ENCODE results near the gene BUB3.

The BUB3 gene

GRCh38 chr10:123140983-123141390 lies 13.2 kb upstream of the BUB3 start:
- DNase-seq (ENCODE audit: low read depth in 3 of 3): no peak

- DNase-seq (ENCODE audit: low read depth in 3 of 3): no peak
Observed at GRCh38 chr10:123141791-123142700, 12.2 kb upstream of the BUB3 start.

- no peak for DNase-seq (ENCODE audit: low read depth in 3 of 3)
Observed at GRCh38 chr10:123142701-123143161, 11.5 kb upstream of the BUB3 start.

- no peak for DNase-seq (ENCODE audit: low read depth in 3 of 3)
Observed at GRCh38 chr10:123143162-123143824, 10.9 kb upstream of the BUB3 start.

- no peak for DNase-seq (ENCODE audit: low read depth in 3 of 3)
Observed at GRCh38 chr10:123143825-123144168, 10.4 kb upstream of the BUB3 start.

- no peak for DNase-seq (ENCODE audit: low read depth in 3 of 3)
Observed at GRCh38 chr10:123144697-123145541, 9.3 kb upstream of the BUB3 start.

GRCh38 chr10:123145542-123146012 lies 8.6 kb upstream of the BUB3 start:
- DNase-seq (ENCODE audit: low read depth in 3 of 3): no peak

- DNase-seq (ENCODE audit: low read depth in 3 of 3): no peak
Observed at GRCh38 chr10:123146013-123146893, 7.9 kb upstream of the BUB3 start.

GRCh38 chr10:123146894-123147634 lies 7.1 kb upstream of the BUB3 start:
- no peak for DNase-seq (ENCODE audit: low read depth in 3 of 3)

- no peak for DNase-seq (ENCODE audit: low read depth in 3 of 3)
Observed at GRCh38 chr10:123147635-123148413, 6.4 kb upstream of the BUB3 start, which contains the start of gene HMX2. TSS of gene HMX2 (plus strand) at chr10:123148136. CDS start at chr10:123148379, 243 bp downstream.

- no peak for DNase-seq (ENCODE audit: low read depth in 3 of 3)
Observed at GRCh38 chr10:123148414-123149161, 5.6 kb upstream of the BUB3 start.

- DNase-seq (ENCODE audit: low read depth in 3 of 3): no peak
Observed at GRCh38 chr10:123149162-123149567, 5.0 kb upstream of the BUB3 start.

GRCh38 chr10:123149568-123150270 lies 4.5 kb upstream of the BUB3 start:
- DNase-seq (ENCODE audit: low read depth in 3 of 3): no peak

GRCh38 chr10:123150271-123150985 lies 3.8 kb upstream of the BUB3 start:
- no peak for DNase-seq (ENCODE audit: low read depth in 3 of 3)

- no peak for DNase-seq (ENCODE audit: low read depth in 3 of 3)
Observed at GRCh38 chr10:123150986-123151736, 3.0 kb upstream of the BUB3 start.

- no peak for DNase-seq (ENCODE audit: low read depth in 3 of 3)
Observed at GRCh38 chr10:123151737-123152135, 2.5 kb upstream of the BUB3 start.
